ENCODE measurements around the gene GRK1.
"Not testable (repeated sequence)": the region's sequence is repeated elsewhere in the genome, so short reads cannot be mapped to it uniquely, and the experiment has no call there.

Gene GRK1

DNA sequence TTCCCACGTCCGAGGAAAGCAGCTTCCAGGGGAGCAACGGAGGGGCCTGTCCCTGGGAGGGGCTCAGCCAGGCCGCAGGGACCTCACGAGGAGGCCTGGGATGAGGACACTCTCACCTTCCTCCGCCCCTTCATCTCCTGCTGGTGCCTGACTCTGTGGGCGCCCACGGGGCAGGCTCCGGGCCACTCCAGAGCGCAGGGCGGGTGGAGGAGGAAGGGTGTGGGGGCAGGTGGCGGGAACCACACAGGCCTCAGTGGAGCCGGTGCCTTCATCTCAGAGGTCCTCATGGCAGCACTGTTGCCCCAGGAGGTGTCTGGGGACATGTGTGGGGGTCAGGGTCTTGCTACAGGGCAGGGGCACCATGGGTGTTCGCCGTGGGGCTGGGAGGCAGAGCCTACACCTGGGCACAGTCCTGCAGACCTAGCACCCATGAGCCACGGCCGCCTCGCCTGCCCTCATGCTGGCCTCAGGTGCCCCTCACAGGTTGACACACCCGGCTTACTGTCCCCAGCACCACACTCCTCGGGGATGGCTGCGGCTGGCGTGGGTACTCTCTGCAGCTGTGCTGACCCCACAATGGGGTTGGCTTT is 81.9 kb downstream of the GRK1 start:
- TF ChIP-seq, protein P1, sequence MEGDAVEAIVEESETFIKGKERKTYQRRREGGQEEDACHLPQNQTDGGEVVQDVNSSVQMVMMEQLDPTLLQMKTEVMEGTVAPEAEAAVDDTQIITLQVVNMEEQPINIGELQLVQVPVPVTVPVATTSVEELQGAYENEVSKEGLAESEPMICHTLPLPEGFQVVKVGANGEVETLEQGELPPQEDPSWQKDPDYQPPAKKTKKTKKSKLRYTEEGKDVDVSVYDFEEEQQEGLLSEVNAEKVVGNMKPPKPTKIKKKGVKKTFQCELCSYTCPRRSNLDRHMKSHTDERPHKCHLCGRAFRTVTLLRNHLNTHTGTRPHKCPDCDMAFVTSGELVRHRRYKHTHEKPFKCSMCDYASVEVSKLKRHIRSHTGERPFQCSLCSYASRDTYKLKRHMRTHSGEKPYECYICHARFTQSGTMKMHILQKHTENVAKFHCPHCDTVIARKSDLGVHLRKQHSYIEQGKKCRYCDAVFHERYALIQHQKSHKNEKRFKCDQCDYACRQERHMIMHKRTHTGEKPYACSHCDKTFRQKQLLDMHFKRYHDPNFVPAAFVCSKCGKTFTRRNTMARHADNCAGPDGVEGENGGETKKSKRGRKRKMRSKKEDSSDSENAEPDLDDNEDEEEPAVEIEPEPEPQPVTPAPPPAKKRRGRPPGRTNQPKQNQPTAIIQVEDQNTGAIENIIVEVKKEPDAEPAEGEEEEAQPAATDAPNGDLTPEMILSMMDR (IDR thresholded peaks at IDR 0.05; ENCODE audit: low read depth, low read length): no peak
- H3K4me3 ChIP-seq (ENCODE audit: low read depth, low read length): no peak overlapping the region
- H3K36me3 ChIP-seq: no peaks in the 10 kb centered on the region
- no peaks in the 10 kb centered on the region for H3K9me3 ChIP-seq
- DNase-seq: peak; percentile 4
- no peaks in the 10 kb centered on the region for H3K27me3 ChIP-seq
- peaks cover 13% of the 10 kb centered on the region for H3K4me1 ChIP-seq

DNA sequence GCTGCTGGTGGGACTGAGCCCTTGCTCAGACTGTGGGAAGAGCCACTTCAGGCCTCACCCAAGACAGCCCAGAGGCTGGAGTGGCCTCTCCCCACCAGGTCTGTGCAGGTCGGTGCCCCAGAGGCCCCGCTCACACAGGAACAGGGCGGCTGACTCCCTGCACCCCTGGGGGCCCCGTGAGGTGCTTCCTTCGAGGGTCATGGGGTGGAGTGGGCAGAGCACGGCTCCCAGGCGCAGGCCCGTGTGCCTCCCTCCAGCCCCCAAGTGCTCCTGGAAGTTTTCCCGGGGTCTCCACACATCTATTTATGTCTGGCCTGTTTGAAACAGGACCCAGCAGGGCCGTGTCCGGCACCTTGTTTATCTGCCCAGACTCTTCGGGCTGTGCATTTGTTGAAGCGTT is 82.5 kb downstream of the GRK1 start:
- DNase-seq: no peak
- no peaks in the 10 kb centered on the region for H3K27me3 ChIP-seq
- H3K4me3 ChIP-seq (ENCODE audit: low read depth, low read length): no peak overlapping the region
- H3K4me1 ChIP-seq: peaks cover 13% of the 10 kb centered on the region
- no peaks in the 10 kb centered on the region for H3K9me3 ChIP-seq
- no peaks in the 10 kb centered on the region for H3K36me3 ChIP-seq
- TF ChIP-seq, protein P1 (IDR thresholded peaks at IDR 0.05; ENCODE audit: low read depth, low read length): no peak

- Histone ChIP-seq H3K4me1 (peaks cover 13% of the 10 kb centered on the region), H3K4me3 (ENCODE audit: low read depth, low read length) (no peak overlapping the region), H3K27me3 (no peaks in the 10 kb centered on the region), H3K9me3 (no peaks in the 10 kb centered on the region), H3K36me3 (no peaks in the 10 kb centered on the region)
- TF ChIP-seq, protein P1 (IDR thresholded peaks at IDR 0.05; ENCODE audit: low read depth, low read length): no peak
- DNase-seq: no peak
Observed at GRCh38 chr13:113749967-113750366, 82.9 kb downstream of the GRK1 start.

DNA sequence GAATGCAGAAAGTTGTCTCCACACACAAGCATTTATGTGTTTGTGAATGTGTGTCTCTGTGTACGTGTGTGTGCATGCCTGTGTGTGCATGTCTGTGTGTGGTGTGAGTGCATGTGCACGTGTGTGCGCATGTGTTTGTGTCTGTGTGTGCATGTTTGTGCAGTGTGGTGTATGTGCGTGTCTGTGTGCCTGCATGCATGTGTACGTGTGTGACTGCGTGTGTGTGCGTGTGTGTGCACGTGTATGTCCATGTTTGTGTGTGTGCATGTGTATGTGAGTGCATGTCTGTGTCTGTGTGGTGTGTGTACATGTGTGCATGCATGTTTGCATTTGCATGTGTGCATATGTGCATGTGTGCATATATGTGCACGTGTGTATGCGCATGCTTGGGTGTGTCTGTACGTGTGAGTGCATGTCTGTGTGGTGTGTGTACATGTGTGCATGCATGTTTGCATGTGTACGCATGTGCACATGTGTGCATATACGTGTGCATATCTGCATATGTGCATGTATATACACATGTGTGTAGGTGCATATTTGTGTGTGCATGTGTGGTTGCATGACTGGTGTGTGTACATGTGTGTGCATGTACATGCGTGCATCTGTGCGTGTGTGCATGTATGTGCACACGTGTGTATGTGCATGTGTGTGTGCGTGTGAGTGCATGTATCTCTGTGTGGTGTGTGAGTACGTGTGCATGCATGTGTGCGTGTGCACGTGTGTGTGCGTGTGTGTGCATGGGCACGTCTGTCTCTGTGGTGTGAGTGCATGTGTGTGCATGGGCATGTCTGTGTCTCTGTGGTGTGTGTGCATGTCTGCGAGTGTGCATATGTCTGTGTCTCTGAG is 83.8 kb downstream of the GRK1 start:
- TF ChIP-seq, protein P1 (IDR thresholded peaks at IDR 0.05; ENCODE audit: low read depth, low read length): no peak
- no peaks in the 10 kb centered on the region for H3K27me3 ChIP-seq
- no peak overlapping the region for H3K4me3 ChIP-seq (ENCODE audit: low read depth, low read length)
- no peak for DNase-seq
- no peaks in the 10 kb centered on the region for H3K36me3 ChIP-seq
- no peaks in the 10 kb centered on the region for H3K9me3 ChIP-seq
- peaks cover 13% of the 10 kb centered on the region for H3K4me1 ChIP-seq

GRCh38 chr13:113751491-113751890 is 84.5 kb downstream of the GRK1 start:
- no peak for DNase-seq
- Histone ChIP-seq H3K27me3 (no peaks in the 10 kb centered on the region), H3K9me3 (no peaks in the 10 kb centered on the region), H3K4me3 (ENCODE audit: low read depth, low read length) (no peak overlapping the region), H3K36me3 (no peaks in the 10 kb centered on the region), H3K4me1 (peaks cover 11% of the 10 kb centered on the region)
- TF ChIP-seq, protein P1 (IDR thresholded peaks at IDR 0.05; ENCODE audit: low read depth, low read length): no peak

DNA sequence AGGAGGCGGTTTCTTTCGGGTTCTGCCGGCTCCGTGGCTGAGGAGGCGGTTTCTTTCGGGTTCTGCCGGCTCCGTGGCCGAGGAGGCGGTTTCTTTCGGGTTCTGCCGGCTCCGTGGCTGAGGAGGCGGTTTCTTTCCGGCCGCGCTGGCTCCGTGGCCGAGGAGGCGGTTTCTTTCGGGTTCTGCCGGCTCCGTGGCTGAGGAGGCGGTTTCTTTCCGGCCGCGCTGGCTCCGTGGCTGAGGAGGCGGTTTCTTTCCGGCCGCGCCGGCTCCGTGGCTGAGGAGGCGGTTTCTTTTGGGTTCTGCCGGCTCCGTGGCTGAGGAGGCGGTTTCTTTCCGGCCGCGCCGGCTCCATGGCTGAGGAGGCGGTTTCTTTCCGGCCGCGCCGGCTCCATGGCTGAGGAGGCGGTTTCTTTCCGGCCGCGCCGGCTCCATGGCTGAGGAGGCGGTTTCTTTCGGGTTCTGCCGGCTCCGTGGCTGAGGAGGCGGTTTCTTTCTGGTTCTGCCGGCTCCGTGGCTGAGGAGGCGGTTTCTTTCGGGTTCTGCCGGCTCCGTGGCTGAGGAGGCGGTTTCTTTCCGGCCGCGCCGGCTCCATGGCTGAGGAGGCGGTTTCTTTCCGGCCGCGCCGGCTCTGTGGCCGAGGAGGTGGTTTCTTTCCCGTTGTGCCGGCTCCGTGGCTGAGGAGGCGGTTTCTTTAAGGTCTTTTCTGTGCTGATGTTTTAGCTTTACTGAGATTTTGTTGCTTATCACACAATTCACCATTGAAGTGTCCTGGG is 85.4 kb downstream of the GRK1 start:
- H3K4me3 ChIP-seq (ENCODE audit: low read depth, low read length); H3K4me1 ChIP-seq; DNase-seq; H3K27me3 ChIP-seq; H3K9me3 ChIP-seq; H3K36me3 ChIP-seq: not testable (repeated sequence)
